WTC11 (cell line): ENCODE measurements around the gene AGMAT. TPM values are rescaled to one million over a fixed set of nuclear protein-coding genes. Genes with fewer than 3 reads are reported as not detected.

ENCODE experiments used
- CBFB ChIP-seq: sonication (generic); formaldehyde crosslinking; IDR thresholded peaks from 2 replicates; pipeline ENCODE4 v1.8.1; 2022; ENCODE audit warnings: mild to moderate bottlenecking, low read depth, missing genetic modification reagents
- CREB1 ChIP-seq: sonication (generic); formaldehyde crosslinking; IDR thresholded peaks from 2 replicates; pipeline ENCODE4 v1.8.0; 2023; ENCODE audit warnings: mild to moderate bottlenecking, missing genetic modification reagents
- CREM ChIP-seq: sonication (generic); formaldehyde crosslinking; IDR thresholded peaks from 2 replicates; pipeline ENCODE4 v1.8.1; 2022; ENCODE audit warnings: mild to moderate bottlenecking, missing genetic modification reagents, moderate library complexity
- ETV6 ChIP-seq: sonication (generic); formaldehyde crosslinking; IDR thresholded peaks from 2 replicates; pipeline ENCODE4 v1.8.1; 2022; ENCODE audit warnings: mild to moderate bottlenecking, missing genetic modification reagents
- JAZF1 ChIP-seq: fragments of 250-450 bp; sonication (Bioruptor Pico); IDR thresholded peaks from 2 replicates; pipeline ENCODE4 v1.9.0; 2021; ENCODE audit warnings: moderate library complexity, mild to moderate bottlenecking, inconsistent platforms
- KAT7 ChIP-seq: sonication (generic); formaldehyde crosslinking; IDR thresholded peaks from 2 replicates; pipeline ENCODE4 v1.8.1; 2023; ENCODE audit warnings: missing genetic modification reagents, mild to moderate bottlenecking, borderline replicate concordance
- NFATC4 ChIP-seq: fragments of 250-450 bp; sonication (Bioruptor Pico); IDR thresholded peaks from 2 replicates; pipeline ENCODE4 v1.9.0; 2021; ENCODE audit warnings: mild to moderate bottlenecking
- NR1H2 ChIP-seq: sonication (generic); formaldehyde crosslinking; IDR thresholded peaks from 2 replicates; pipeline ENCODE4 v1.9.0; 2021; ENCODE audit warnings: mild to moderate bottlenecking, moderate library complexity, missing genetic modification reagents
- NR2C2 ChIP-seq: sonication (generic); formaldehyde crosslinking; IDR thresholded peaks from 2 replicates; pipeline ENCODE4 v1.8.0; 2022; ENCODE audit warnings: mild to moderate bottlenecking, missing genetic modification reagents
- SMAD3 ChIP-seq: sonication (generic); formaldehyde crosslinking; IDR thresholded peaks from 2 replicates; pipeline ENCODE4 v1.8.0; 2022; ENCODE audit warnings: missing genetic modification reagents, mild to moderate bottlenecking, borderline replicate concordance
- SOX15 ChIP-seq: fragments of 250-450 bp; sonication (Bioruptor Pico); IDR thresholded peaks from 2 replicates; pipeline ENCODE4 v1.9.0; 2021; ENCODE audit warnings: mild to moderate bottlenecking
- SP1 ChIP-seq: sonication (generic); formaldehyde crosslinking; conservative IDR thresholded peaks from 2 replicates; pipeline ENCODE4 v1.8.1; 2022; ENCODE audit warnings: missing genetic modification reagents
- TEAD4 ChIP-seq: sonication (generic); formaldehyde crosslinking; IDR thresholded peaks from 2 replicates; pipeline ENCODE4 v1.8.0; 2022; ENCODE audit warnings: mild to moderate bottlenecking, missing genetic modification reagents
- ZNF219 ChIP-seq: sonication (generic); formaldehyde crosslinking; IDR thresholded peaks from 2 replicates; pipeline ENCODE4 v1.8.0; 2023; ENCODE audit warnings: missing genetic modification reagents, mild to moderate bottlenecking, borderline replicate concordance
- ZNF671 ChIP-seq: fragments of 250-450 bp; sonication (Bioruptor Pico); IDR thresholded peaks from 2 replicates; pipeline ENCODE4 v1.8.0; 2021; ENCODE audit warnings: mild to moderate bottlenecking
- total RNA-seq: library from RNA; stranded (reverse); gene quantifications from 3 replicates; pipeline ENCODE4 v1.2.3, GENCODE V29; 2021
- TF ChIP-seq, protein P1 (sequence below): fragments of 250-450 bp; sonication (Bioruptor Pico); IDR thresholded peaks from 2 replicates; pipeline ENCODE4 v2.1.2; 2022; ENCODE audit warnings: mild to moderate bottlenecking, moderate library complexity
- TF ChIP-seq, protein P2 (sequence below): sonication (generic); formaldehyde crosslinking; IDR thresholded peaks from 2 replicates; pipeline ENCODE4 v1.8.1; 2022; ENCODE audit warnings: mild to moderate bottlenecking, moderate library complexity, missing genetic modification reagents
- TF ChIP-seq, protein P3 (sequence below): sonication (generic); formaldehyde crosslinking; IDR thresholded peaks from 2 replicates; pipeline ENCODE4 v1.8.1; 2023; ENCODE audit warnings: mild to moderate bottlenecking, missing genetic modification reagents, moderate library complexity
- TF ChIP-seq, protein P4 (sequence below): fragments of 250-450 bp; sonication (Bioruptor Pico); IDR thresholded peaks from 2 replicates; pipeline ENCODE4 v1.9.0; 2021; ENCODE audit warnings: moderate library complexity, mild to moderate bottlenecking, inconsistent platforms, borderline replicate concordance
- TF ChIP-seq, protein P5 (sequence below): sonication (generic); formaldehyde crosslinking; IDR thresholded peaks from 2 replicates; pipeline ENCODE4 v1.8.1; 2023; ENCODE audit warnings: mild to moderate bottlenecking, missing genetic modification reagents, borderline replicate concordance
- TF ChIP-seq, protein P6 (sequence below): sonication (generic); formaldehyde crosslinking; IDR thresholded peaks from 2 replicates; pipeline ENCODE4 v1.8.0; 2023; ENCODE audit warnings: mild to moderate bottlenecking, missing genetic modification reagents
- TF ChIP-seq, protein P7 (sequence below): sonication (generic); formaldehyde crosslinking; conservative IDR thresholded peaks from 2 replicates; pipeline ENCODE4 v1.8.1; 2022; ENCODE audit warnings: mild to moderate bottlenecking, missing genetic modification reagents
- TF ChIP-seq, protein P8 (sequence below): sonication (generic); formaldehyde crosslinking; conservative IDR thresholded peaks from 2 replicates; pipeline ENCODE4 v1.8.1; 2023; ENCODE audit warnings: mild to moderate bottlenecking, low read depth, missing genetic modification reagents, moderate library complexity

The AGMAT gene
- total RNA-seq, 1 experiment from 2014 or later = 5.5 TPM

DNA sequence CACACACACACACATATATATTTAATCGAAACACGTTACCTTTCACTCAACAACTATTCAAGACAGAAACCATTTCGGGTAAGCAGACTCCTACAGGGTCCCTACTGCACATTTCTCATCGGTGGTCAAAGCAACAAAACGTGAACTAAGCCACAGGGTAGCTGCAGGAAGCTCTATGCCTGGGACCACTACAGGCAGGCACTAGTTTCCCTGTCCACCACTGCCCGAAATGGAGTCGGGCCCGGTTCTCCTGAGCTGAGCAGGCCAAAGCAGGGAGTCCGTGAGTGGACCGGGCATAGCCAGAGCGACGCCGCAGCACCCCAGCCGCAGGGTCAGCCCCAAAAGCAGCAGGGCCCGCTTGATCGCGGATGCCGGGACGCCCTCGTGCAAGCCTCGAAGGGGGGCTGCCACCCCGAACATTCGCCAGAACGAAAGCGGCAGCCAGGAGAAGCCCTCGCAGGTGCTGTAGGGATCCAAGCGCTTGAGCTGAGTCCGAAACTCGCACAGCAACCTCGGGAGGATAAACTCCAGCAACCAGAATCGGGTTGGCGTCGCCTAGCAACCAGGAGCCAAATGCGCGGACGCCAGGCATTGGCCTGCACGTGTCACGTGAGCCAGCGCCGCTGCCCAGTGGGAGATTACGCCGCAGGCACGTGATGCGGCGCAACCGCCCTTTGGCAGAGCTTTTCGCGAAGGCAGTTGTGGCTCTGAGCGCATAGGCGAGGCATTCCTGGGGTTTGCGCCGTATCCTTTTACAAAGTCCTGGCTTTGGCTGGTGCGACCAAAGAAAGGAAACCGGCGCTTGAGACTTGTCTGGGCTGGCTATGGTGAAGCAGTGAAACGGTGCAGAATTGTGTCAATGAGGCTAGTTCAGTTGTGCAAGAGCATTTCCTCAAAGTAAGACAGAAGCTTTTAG, 18.5 kb upstream of the AGMAT start (continued):
- TF ChIP-seq, protein P1, sequence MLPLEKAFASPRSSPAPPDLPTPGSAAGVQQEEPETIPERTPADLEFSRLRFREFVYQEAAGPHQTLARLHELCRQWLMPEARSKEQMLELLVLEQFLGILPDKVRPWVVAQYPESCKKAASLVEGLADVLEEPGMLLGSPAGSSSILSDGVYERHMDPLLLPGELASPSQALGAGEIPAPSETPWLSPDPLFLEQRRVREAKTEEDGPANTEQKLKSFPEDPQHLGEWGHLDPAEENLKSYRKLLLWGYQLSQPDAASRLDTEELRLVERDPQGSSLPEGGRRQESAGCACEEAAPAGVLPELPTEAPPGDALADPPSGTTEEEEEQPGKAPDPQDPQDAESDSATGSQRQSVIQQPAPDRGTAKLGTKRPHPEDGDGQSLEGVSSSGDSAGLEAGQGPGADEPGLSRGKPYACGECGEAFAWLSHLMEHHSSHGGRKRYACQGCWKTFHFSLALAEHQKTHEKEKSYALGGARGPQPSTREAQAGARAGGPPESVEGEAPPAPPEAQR (CRISPR knock-in tag) = no peak
- TF ChIP-seq CREB1 (peak; percentile 98), KAT7 (peak; percentile 96), TEAD4 (CRISPR knock-in tag) (peak; percentile 78; the same call in 1 of the 2 replicates), SP1 (peak; percentile 91), SOX15 (CRISPR knock-in tag) (no peak), ZNF219 (CRISPR knock-in tag) (no peak), ZNF671 (CRISPR knock-in tag) (no peak), JAZF1 (no peak), NR1H2 (CRISPR knock-in tag) (peak; percentile 89), CBFB (CRISPR knock-in tag) (peak; percentile 95), NFATC4 (CRISPR knock-in tag) (no peak), SMAD3 (CRISPR knock-in tag) (peak; percentile 98), NR2C2 (CRISPR knock-in tag) (peak; percentile 83), CREM (peak; percentile 92; the same call in 1 of the 2 replicates), ETV6 (CRISPR knock-in tag) (peak; percentile 99)
- TF ChIP-seq, protein P2, sequence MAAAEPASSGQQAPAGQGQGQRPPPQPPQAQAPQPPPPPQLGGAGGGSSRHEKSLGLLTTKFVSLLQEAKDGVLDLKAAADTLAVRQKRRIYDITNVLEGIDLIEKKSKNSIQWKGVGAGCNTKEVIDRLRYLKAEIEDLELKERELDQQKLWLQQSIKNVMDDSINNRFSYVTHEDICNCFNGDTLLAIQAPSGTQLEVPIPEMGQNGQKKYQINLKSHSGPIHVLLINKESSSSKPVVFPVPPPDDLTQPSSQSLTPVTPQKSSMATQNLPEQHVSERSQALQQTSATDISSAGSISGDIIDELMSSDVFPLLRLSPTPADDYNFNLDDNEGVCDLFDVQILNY (CRISPR knock-in tag) = peak; percentile 96
- TF ChIP-seq, protein P3, sequence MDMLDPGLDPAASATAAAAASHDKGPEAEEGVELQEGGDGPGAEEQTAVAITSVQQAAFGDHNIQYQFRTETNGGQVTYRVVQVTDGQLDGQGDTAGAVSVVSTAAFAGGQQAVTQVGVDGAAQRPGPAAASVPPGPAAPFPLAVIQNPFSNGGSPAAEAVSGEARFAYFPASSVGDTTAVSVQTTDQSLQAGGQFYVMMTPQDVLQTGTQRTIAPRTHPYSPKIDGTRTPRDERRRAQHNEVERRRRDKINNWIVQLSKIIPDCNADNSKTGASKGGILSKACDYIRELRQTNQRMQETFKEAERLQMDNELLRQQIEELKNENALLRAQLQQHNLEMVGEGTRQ (CRISPR knock-in tag) = peak; percentile 100
- TF ChIP-seq, protein P4, sequence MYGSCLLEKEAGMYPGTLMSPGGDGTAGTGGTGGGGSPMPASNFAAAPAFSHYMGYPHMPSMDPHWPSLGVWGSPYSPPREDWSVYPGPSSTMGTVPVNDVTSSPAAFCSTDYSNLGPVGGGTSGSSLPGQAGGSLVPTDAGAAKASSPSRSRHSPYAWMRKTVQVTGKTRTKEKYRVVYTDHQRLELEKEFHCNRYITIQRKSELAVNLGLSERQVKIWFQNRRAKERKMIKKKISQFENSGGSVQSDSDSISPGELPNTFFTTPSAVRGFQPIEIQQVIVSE = no peak
- TF ChIP-seq, protein P5, sequence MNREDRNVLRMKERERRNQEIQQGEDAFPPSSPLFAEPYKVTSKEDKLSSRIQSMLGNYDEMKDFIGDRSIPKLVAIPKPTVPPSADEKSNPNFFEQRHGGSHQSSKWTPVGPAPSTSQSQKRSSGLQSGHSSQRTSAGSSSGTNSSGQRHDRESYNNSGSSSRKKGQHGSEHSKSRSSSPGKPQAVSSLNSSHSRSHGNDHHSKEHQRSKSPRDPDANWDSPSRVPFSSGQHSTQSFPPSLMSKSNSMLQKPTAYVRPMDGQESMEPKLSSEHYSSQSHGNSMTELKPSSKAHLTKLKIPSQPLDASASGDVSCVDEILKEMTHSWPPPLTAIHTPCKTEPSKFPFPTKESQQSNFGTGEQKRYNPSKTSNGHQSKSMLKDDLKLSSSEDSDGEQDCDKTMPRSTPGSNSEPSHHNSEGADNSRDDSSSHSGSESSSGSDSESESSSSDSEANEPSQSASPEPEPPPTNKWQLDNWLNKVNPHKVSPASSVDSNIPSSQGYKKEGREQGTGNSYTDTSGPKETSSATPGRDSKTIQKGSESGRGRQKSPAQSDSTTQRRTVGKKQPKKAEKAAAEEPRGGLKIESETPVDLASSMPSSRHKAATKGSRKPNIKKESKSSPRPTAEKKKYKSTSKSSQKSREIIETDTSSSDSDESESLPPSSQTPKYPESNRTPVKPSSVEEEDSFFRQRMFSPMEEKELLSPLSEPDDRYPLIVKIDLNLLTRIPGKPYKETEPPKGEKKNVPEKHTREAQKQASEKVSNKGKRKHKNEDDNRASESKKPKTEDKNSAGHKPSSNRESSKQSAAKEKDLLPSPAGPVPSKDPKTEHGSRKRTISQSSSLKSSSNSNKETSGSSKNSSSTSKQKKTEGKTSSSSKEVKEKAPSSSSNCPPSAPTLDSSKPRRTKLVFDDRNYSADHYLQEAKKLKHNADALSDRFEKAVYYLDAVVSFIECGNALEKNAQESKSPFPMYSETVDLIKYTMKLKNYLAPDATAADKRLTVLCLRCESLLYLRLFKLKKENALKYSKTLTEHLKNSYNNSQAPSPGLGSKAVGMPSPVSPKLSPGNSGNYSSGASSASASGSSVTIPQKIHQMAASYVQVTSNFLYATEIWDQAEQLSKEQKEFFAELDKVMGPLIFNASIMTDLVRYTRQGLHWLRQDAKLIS (CRISPR knock-in tag) = peak; percentile 98; the same call in 1 of the 2 replicates
- TF ChIP-seq, protein P6, sequence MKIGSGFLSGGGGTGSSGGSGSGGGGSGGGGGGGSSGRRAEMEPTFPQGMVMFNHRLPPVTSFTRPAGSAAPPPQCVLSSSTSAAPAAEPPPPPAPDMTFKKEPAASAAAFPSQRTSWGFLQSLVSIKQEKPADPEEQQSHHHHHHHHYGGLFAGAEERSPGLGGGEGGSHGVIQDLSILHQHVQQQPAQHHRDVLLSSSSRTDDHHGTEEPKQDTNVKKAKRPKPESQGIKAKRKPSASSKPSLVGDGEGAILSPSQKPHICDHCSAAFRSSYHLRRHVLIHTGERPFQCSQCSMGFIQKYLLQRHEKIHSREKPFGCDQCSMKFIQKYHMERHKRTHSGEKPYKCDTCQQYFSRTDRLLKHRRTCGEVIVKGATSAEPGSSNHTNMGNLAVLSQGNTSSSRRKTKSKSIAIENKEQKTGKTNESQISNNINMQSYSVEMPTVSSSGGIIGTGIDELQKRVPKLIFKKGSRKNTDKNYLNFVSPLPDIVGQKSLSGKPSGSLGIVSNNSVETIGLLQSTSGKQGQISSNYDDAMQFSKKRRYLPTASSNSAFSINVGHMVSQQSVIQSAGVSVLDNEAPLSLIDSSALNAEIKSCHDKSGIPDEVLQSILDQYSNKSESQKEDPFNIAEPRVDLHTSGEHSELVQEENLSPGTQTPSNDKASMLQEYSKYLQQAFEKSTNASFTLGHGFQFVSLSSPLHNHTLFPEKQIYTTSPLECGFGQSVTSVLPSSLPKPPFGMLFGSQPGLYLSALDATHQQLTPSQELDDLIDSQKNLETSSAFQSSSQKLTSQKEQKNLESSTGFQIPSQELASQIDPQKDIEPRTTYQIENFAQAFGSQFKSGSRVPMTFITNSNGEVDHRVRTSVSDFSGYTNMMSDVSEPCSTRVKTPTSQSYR (CRISPR knock-in tag) = peak; percentile 96
- TF ChIP-seq, protein P7, sequence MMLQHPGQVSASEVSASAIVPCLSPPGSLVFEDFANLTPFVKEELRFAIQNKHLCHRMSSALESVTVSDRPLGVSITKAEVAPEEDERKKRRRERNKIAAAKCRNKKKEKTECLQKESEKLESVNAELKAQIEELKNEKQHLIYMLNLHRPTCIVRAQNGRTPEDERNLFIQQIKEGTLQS (CRISPR knock-in tag) = peak; percentile 78
- TF ChIP-seq, protein P8, sequence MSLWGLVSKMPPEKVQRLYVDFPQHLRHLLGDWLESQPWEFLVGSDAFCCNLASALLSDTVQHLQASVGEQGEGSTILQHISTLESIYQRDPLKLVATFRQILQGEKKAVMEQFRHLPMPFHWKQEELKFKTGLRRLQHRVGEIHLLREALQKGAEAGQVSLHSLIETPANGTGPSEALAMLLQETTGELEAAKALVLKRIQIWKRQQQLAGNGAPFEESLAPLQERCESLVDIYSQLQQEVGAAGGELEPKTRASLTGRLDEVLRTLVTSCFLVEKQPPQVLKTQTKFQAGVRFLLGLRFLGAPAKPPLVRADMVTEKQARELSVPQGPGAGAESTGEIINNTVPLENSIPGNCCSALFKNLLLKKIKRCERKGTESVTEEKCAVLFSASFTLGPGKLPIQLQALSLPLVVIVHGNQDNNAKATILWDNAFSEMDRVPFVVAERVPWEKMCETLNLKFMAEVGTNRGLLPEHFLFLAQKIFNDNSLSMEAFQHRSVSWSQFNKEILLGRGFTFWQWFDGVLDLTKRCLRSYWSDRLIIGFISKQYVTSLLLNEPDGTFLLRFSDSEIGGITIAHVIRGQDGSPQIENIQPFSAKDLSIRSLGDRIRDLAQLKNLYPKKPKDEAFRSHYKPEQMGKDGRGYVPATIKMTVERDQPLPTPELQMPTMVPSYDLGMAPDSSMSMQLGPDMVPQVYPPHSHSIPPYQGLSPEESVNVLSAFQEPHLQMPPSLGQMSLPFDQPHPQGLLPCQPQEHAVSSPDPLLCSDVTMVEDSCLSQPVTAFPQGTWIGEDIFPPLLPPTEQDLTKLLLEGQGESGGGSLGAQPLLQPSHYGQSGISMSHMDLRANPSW (CRISPR knock-in tag) = no peak
